Thyroid gland (tissue), 4 donors: ENCODE results near the gene RBM19.

ENCODE experiments used
- CTCF ChIP-seq, 6 experiments: fragments of 200-600 bp in 3 of 6; fragments of 450-650 bp in 3 of 6; sonication (generic) in 3 of 6; IDR thresholded peaks; one replicate each; pipeline ENCODE4 v1.5.1; 2016 to 2019; ENCODE audit warnings: antibody characterized with exemption in 6 of 6, mild to moderate bottlenecking in 2 of 6, inconsistent platforms in 1 of 6, moderate library complexity in 1 of 6
- POLR2A ChIP-seq, 2 donors: fragments of 450-650 bp; IDR thresholded peaks; one replicate each; pipeline ENCODE4 v1.6.1; 2017; ENCODE audit warnings: antibody characterized with exemption in 2 of 2, mild to moderate bottlenecking in 2 of 2, moderate library complexity in 1 of 2

- TF ChIP-seq CTCF (IDR thresholded peaks at IDR 0.05) (no peak), POLR2A (IDR thresholded peaks at IDR 0.05) (no peak)
Measured at GRCh38 chr12:113949321-113950305, 16.5 kb downstream of the RBM19 start.
